ENCODE measurements around the gene FAM20A. TPM values are rescaled to one million over a fixed set of nuclear protein-coding genes. Genes with fewer than 3 reads are reported as not detected.

The FAM20A gene
- total and polyA plus RNA-seq, 2 of the 8 experiments (the other 6 are each of a cell fraction or from before 2014, with no cell fraction given): 3.6 to 11.9 TPM

DNA sequence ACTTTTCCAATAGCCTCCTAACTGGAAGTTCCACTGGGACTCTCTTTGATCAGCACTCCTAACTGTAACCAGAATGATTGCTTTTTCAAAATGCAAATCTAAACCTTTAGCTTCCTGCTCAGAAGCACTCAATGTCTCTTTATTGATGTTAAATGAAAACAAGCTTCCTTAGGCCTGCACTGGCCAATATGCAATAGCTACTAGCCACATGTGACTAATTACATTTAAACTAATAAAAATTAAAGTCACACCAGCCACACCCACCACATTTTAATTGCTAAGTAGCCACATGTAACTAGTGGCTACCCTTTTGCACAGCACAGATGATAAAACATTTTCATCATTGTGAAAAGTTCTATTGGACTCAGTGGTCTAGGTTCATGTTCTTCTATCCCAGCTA, 31.8 kb downstream of the FAM20A start:
- Histone ChIP-seq H3K18ac (ENCODE audit: extremely low read depth, low read length) (no peak overlapping the region), H3K4me1 (replicated peaks in 1 of 4; ENCODE audit: control insufficient read depth in 3 of 4, insufficient read depth in 4 of 4, low read length in 3 of 4) (no peaks in the 10 kb centered on the region), H3K4me3 (ENCODE audit: extremely low read depth in 1 of 4, insufficient read depth in 2 of 4, low read depth in 3 of 4, low read length in 4 of 4) (no peak overlapping the region), H3K23ac (ENCODE audit: insufficient read length) (no peak overlapping the region), H2BK12ac (ENCODE audit: low read depth, low read length) (no peak overlapping the region), H3K79me2 (ENCODE audit: control insufficient read depth in 1 of 2, insufficient read depth in 2 of 2, low read length in 2 of 2) (no peaks in the 10 kb centered on the region), H3K14ac (ENCODE audit: insufficient read length) (no peak overlapping the region), H3K4me2 (ENCODE audit: insufficient read depth in 1 of 2, low read depth in 2 of 2, low read length in 2 of 2) (no peak overlapping the region), H2AK5ac (ENCODE audit: low read depth, low read length) (no peak overlapping the region), H2BK120ac (replicated peaks; ENCODE audit: low read depth, low read length) (no peak overlapping the region), H3K36me3 (ENCODE audit: control insufficient read depth in 2 of 4, insufficient read depth in 4 of 4, low read length in 3 of 4) (peaks cover 0 to 8% (median 0%) of the 10 kb centered on the region in 4 experiments; a peak in 1 of 8 replicates), H3K9ac (replicated peaks in 1 of 4; ENCODE audit: extremely low read depth in 1 of 4, low read depth in 3 of 4, low read length in 3 of 4) (no peak overlapping the region), H4K5ac (ENCODE audit: insufficient read length, low read depth, low read length) (no peak overlapping the region), H3K56ac (replicated peaks; ENCODE audit: insufficient read length, low read depth, low read length) (no peak overlapping the region), H2BK15ac (ENCODE audit: low read length) (no peak overlapping the region), H3K27me3 (replicated peaks in 1 of 4; ENCODE audit: control insufficient read depth in 3 of 4, extremely low read depth in 1 of 4, insufficient read depth in 3 of 4, low read length in 3 of 4) (no peaks in the 10 kb centered on the region), H3K23me2 (ENCODE audit: low read depth, low read length) (no peaks in the 10 kb centered on the region), H2BK20ac (ENCODE audit: low read length) (no peak overlapping the region), H4K8ac (ENCODE audit: extremely low read depth, insufficient read depth, low read length) (no peak overlapping the region), H3K27ac (ENCODE audit: low read depth, low read length) (no peak overlapping the region), H4K20me1 (replicated peaks in 1 of 2; ENCODE audit: control insufficient read depth in 1 of 2, insufficient read depth in 2 of 2, low read length in 2 of 2) (no peaks in the 10 kb centered on the region), H3K9me3 (ENCODE audit: insufficient read depth in 2 of 2, low read depth in 1 of 2, low read length in 1 of 2) (no peaks in the 10 kb centered on the region), H4K91ac (replicated peaks; ENCODE audit: insufficient read length, low read length) (no peak overlapping the region), H2BK5ac (ENCODE audit: low read depth, low read length) (no peak overlapping the region), H2AFZ (ENCODE audit: low read length) (no peak overlapping the region), H3K79me1 (ENCODE audit: low read depth, low read length) (no peaks in the 10 kb centered on the region), H3K4ac (replicated peaks; ENCODE audit: insufficient read length, low read depth, low read length) (no peak overlapping the region)
- ChIA-PET CTCF (ENCODE audit: partially characterized antibody) (interaction anchor here (0.6 to 1.4 kb wide), 3 partner anchors 8 to 821 kb away, joined by 3 to 5 read pairs (median 3); no protein-coding TSS in a partner anchor), POLR2A (ENCODE audit: partially characterized antibody) (no interaction called here)
- DNase-seq (ENCODE audit: low read depth in 1 of 2, low spot score in 2 of 2): no peak
- no peak for TF ChIP-seq NANOG (IDR thresholded peaks at IDR 0.05; ENCODE audit: insufficient read depth, low read depth, low read length, poor library complexity, severe bottlenecking)
- no peak for TF ChIP-seq CREB1 (IDR thresholded peaks at IDR 0.05)
- TF ChIP-seq, protein P1, sequence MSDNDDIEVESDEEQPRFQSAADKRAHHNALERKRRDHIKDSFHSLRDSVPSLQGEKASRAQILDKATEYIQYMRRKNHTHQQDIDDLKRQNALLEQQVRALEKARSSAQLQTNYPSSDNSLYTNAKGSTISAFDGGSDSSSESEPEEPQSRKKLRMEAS (IDR thresholded peaks at IDR 0.05): no peak
- TF ChIP-seq POLR2AphosphoS5 (IDR thresholded peaks at IDR 0.05; ENCODE audit: low read depth, low read length): no peak
- TF ChIP-seq RBBP5 (IDR thresholded peaks at IDR 0.05; ENCODE audit: borderline replicate concordance, low read depth, low read length): no peak
- TF ChIP-seq MAFK (IDR thresholded peaks at IDR 0.05; ENCODE audit: low read depth, low read length): no peak
- TF ChIP-seq SRF (IDR thresholded peaks at IDR 0.05; ENCODE audit: low read depth, low read length): no peak
- TF ChIP-seq KDM4A (IDR thresholded peaks at IDR 0.05; ENCODE audit: low read depth, low read length, severe bottlenecking): no peak
- no peak for TF ChIP-seq GABPA (IDR thresholded peaks at IDR 0.05; ENCODE audit: borderline replicate concordance, insufficient read depth, low read length)
- TF ChIP-seq CBX8 (IDR thresholded peaks at IDR 0.05; ENCODE audit: borderline replicate concordance, low read depth, low read length): no peak
- TF ChIP-seq TCF12 (IDR thresholded peaks at IDR 0.05; ENCODE audit: low read depth, low read length): no peak
- no peak for TF ChIP-seq SP2 (IDR thresholded peaks at IDR 0.05; ENCODE audit: low read length)
- no peak for TF ChIP-seq CHD1 (IDR thresholded peaks at IDR 0.05; ENCODE audit: low read depth, low read length)
- FAIRE-seq: no peak
